Stimulated activated CD4-positive, alpha-beta T cell treated with anti-CD3 and anti-CD28 coated beads, Interleukin-1b, Interleukin-23, amount 100 ng/mL, for 48 hours (primary cell): ENCODE data around the gene WNK1.
"Not testable (repeated sequence)": the region's sequence is repeated elsewhere in the genome, so short reads cannot be mapped to it uniquely, and the experiment has no call there.

Source experiments
- DNase-seq: peaks from one replicate; pipeline ENCODE4 v3.0.0-alpha.2; 2020

Gene WNK1

DNA sequence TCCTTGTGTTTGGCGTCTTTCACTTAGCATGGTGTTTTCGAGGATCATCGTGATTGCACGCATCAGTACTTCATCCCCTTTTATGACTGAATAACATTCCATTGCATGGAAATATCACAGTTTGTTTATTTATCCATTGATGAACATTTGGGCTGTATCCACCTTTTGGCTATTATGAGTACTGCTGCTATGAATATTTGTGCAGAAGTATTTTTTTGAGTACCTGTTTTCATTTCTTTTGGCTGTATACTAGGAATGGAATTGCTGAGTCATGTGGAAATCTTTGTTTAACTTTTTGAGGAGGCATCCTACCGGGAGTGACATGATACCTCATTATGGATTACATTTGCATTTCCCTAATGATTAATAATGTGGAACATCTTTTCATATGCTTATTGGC, 66.4 kb downstream of the WNK1 start:
- no peak for DNase-seq

DNA sequence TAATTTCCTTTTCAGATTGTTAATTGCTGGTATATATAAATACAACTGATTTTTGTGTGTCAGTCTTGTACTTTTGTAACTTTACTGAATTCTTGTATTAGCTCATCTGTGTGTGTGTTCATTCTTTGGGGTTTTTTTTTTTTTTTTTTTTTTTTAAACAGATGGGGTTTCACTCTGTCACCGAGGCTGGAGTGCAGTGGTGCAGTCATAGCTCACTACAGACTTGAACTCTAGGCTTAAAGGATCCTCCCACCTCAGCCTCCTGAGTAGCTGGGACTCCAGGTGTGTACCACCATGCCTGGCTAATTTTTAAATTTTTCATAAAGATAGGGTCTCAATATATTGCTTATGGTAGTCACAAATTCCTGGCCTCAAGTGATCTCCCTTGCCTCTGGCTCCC, 68.0 kb downstream of the WNK1 start:
- DNase-seq: no peak

DNA sequence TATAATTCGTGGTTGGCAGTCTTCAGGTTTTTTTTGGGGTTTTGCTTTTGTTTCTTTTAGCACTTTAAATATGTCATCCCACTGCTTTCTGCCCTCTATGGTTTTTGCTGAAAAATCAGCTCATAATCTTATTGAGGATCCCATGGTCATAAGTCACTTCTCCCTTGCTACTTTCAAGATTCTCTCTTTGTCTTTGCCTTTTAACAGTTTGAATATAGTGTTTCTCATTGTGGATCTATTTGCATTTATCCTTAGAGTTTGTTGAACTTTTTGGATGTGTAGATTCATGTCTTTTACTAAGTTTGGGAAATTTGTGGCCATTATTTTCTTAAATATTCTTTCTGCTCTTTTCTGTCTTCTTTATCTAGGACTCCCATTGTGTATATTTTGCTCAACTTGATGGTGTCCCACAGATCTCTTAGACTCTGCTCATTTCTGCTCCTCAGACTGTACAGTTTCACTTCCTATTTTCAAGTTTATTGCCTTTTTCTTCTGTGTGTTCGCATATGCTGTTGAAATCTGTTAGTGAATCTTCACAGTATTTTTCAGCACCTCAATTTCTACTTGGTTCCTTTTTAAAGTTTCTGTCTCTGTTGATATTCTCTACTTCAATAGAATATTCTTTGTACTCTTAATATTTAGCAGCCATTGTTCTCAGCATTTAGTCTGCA, 70.8 kb downstream of the WNK1 start:
- DNase-seq: no peak

DNA sequence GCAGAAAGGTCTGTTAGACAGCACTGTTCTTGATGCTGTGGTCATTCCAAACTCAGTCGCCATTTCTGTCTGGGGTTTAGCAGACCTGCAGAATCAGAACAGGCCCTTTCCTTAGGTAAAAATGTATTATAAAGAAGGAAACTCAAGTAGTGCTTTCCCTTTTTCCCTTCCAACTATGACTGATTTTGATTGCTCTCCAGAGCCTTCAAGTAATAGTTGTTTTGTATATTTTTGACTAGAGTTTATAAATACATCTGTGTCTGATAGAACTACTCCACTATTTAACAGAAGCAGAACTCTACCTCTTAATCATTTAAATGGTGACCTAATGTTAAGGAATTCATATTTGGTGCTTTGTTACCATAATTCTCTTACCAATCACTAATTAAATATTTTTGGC, 74.0 kb downstream of the WNK1 start:
- no peak for DNase-seq

GRCh38 chr12:828726-829395, 76.5 kb downstream of the WNK1 start:
- no peak for DNase-seq

DNA sequence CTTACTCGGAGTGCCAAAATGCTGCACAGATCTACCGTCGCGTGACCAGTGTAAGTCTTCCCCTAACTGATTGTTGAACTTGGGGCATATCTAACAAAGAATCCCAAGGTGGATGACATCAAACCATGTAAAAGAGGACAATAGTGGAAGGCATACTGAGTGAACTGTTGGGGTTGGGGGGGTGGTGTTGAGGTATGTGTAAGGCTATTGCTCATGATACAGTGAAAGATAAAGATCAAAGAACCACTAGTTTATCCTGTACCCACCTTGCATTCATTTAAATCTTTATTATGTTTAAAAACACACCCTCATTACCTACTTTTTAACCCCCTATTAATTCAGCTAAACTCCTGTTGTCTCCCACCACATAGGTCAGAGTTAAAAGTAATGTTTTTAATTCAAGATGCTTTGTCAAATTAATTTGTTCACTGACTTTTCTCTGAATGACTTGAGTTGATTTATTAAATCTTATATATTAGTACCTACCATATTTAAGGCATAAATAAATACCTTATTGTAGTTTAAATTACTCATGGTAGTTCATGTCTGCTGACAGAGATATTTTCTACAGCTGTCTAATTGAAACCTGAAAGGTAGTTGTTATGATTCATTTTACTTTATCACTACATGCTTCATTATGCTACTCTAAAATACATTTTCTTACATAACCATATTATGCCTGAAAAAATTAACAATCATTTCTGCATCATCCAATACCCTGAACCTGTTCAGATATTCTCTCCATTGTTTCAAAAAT, 77.9 kb downstream of the WNK1 start:
- no peak for DNase-seq

GRCh38 chr12:835754-836518, 83.6 kb downstream of the WNK1 start:
- no peak for DNase-seq

GRCh38 chr12:836952-837351, 84.6 kb downstream of the WNK1 start:
- no peak for DNase-seq

- no peak for DNase-seq
These were observed 85.2 kb downstream of the WNK1 start for GRCh38 chr12:837548-837947.

DNA sequence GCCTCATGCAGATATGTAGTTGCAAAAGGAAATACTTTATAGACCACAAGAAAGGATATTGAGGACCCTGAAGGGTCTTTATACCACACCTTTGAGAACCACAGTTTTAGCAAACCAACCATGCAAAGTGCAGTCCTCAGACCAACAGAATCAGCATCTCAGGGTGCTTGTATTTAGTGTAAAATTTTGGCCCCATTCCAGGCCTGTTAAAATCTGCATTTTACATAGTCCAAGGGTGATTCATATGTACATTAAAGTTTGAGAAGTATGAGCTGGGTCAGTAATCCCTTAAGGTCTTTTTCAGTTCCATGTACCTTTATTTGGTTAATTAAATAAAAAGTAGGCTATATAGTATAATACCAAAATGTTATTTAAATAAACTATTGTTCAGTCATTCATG, 91.2 kb downstream of the WNK1 start:
- DNase-seq: no peak

DNA sequence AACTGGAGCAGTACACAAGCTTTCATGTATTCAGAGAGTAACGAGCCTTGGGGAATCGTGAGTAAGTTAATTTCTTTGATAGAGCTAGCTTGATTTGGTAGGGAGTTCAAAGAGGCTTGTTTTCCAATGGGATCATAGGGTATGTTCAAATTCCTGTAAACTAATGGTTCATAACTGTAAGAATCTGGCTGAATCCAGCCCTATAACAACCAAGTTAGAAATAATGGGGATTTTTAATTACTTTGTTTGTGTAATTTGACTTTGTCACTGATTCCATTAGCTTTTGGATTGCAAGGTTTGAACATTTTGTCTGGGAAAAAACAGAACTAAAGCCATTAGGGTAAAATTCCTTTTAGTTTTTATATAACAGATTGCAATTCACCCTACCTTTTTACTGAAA, 94.0 kb downstream of the WNK1 start:
- no peak for DNase-seq

DNA sequence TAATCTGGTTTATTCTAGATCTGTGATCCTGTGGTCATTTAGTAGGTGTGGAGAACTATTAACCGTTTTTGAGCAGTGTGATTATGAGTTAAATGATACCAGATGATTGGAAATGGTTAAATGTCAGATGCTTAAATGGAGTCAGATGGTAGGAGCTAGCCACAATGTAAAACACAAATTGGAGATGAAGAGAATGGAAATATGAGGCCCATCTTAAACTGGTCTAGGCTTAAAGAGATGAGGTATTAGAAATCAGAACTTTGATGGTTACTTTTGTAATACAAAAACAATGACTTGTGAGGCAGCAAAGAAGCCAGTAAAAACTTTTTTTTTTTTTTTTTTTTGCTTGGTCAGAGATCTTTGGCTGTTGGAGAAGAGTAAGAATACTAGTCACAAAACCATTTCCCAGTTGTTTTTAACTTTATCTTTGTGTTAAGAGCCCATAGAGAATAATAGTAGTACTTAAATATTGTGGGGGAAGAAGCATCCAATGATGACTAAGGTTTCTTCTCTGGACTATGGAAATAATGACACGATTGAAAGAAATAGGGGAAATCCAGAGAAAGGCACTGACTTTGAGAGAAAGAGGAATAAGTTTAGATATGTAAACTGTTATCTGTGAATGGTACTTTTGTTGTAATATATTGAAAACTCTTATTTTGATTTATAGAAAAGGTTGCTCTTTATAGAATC, 95.9 kb downstream of the WNK1 start:
- no peak for DNase-seq

DNA sequence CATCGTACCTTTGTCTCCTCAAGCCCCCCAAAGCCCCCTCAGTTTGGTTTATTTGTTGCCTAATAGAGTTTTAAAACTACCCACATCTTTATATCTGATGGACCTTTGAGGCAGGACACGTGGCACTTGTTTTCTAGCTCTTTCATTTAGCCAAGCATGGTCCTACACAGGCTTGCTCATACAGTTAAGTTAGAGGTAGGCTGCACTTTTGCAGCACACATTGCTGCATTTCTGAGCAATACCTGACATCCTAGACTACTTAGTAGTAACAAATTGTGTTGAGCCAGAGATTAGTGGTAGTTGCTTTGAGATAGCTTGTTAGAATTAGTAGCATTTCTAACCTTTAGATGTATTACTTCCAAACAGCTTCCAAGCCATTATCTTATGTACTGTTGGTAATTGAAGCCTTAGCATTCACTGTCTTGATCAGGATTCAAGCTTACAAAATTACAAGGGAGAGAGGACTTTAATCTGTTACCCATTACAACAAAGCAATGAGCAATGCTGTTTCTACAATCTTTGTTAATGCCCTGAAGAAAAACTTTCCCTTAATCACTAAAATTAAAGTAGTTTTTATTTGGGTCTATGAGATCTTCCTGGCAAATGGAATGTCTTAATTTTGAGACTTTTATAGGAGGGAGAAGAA, 96.6 kb downstream of the WNK1 start:
- DNase-seq: no peak

GRCh38 chr12:849733-850437, 97.5 kb downstream of the WNK1 start:
- DNase-seq: not testable (repeated sequence)

GRCh38 chr12:851343-851742, 99.0 kb downstream of the WNK1 start:
- no peak for DNase-seq

- DNase-seq: no peak
These were observed 99.5 kb downstream of the WNK1 start for GRCh38 chr12:851913-852312.

DNA sequence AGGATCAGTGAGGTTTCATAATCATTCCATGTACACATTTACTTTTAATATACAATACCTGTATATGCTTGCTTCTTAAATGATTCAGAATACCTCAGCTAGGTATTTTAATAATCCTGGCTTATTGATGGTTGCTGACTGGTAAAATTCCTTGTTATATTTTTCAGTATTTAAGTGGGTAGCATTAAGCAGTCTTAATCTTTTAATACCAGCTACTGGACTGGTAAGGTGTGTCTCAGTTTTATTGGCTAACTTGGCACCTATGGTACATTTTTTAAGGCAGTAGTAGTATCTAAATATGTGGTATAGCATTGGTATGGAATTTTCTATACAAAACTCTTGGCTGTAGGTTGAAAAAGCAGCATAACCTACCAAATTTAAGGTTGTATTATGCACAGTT, 100.5 kb downstream of the WNK1 start:
- DNase-seq: no peak

- no peak for DNase-seq
These were observed 105.2 kb downstream of the WNK1 start for GRCh38 chr12:857611-858010.

- no peak for DNase-seq
These were observed 110.0 kb downstream of the WNK1 start for GRCh38 chr12:862303-862911.

- DNase-seq: no peak
These were observed 110.9 kb downstream of the WNK1 start for GRCh38 chr12:863285-863684.

- DNase-seq: no peak
These were observed 113.2 kb downstream of the WNK1 start for GRCh38 chr12:865614-866013.
